H9 (cell line): ENCODE data around the gene AP1B1. TPM values are rescaled to one million over a fixed set of nuclear protein-coding genes. Genes with fewer than 3 reads are reported as not detected.

ENCODE experiments used
- DNase-seq: peaks from one replicate; pipeline ENCODE4 v3.0.0-alpha.2; 2017
- H2AFZ ChIP-seq: one replicate; pipeline ENCODE4 v1.6.1; 2013; ENCODE audit warnings: mild to moderate bottlenecking, low read length, control low read depth, moderate library complexity
- H2AK5ac ChIP-seq: 2 replicates; pipeline ENCODE4 v1.6.1; 2013; ENCODE audit warnings: low read length, control low read depth, mixed read lengths; ENCODE audit not compliant: insufficient read length
- H2BK120ac ChIP-seq: one replicate; pipeline ENCODE4 v1.6.1; 2013; ENCODE audit warnings: low read depth, mild to moderate bottlenecking, low read length, control low read depth, inconsistent platforms; ENCODE audit not compliant: poor library complexity, severe bottlenecking
- H2BK12ac ChIP-seq: 2 replicates; pipeline ENCODE4 v1.6.1; 2013; ENCODE audit warnings: low read length, control low read depth, mixed read lengths, low read depth; ENCODE audit not compliant: insufficient read length
- H2BK15ac ChIP-seq: 2 replicates; pipeline ENCODE4 v1.6.1; 2013; ENCODE audit warnings: low read depth, low read length, control low read depth
- H2BK20ac ChIP-seq: one replicate; pipeline ENCODE4 v1.6.1; 2013; ENCODE audit warnings: low read depth, mild to moderate bottlenecking, low read length, control low read depth, inconsistent platforms; ENCODE audit not compliant: poor library complexity, severe bottlenecking
- H2BK5ac ChIP-seq: 2 replicates; pipeline ENCODE4 v1.6.1; 2013; ENCODE audit warnings: low read length, control low read depth, mixed read lengths; ENCODE audit not compliant: insufficient read length
- H3K14ac ChIP-seq: 2 replicates; pipeline ENCODE4 v1.6.1; 2013; ENCODE audit warnings: low read length, control low read depth; ENCODE audit not compliant: insufficient read depth
- H3K18ac ChIP-seq: 2 replicates; pipeline ENCODE4 v1.6.1; 2013; ENCODE audit warnings: low read depth, mild to moderate bottlenecking, mixed read lengths, low read length, control low read depth; ENCODE audit not compliant: insufficient read length
- H3K23ac ChIP-seq: 2 replicates; pipeline ENCODE4 v1.6.1; 2013; ENCODE audit warnings: low read length, control low read depth, mixed read lengths, low read depth; ENCODE audit not compliant: insufficient read length
- H3K23me2 ChIP-seq: 2 replicates; pipeline ENCODE4 v1.6.1; 2013; ENCODE audit warnings: low read depth, mild to moderate bottlenecking, mixed read lengths, low read length, control low read depth; ENCODE audit not compliant: insufficient read length, poor library complexity, severe bottlenecking
- H3K27ac ChIP-seq: 2 replicates; pipeline ENCODE4 v1.5.1; 2013; ENCODE audit warnings: low read length, control low read depth, mixed read lengths, low read depth; ENCODE audit not compliant: insufficient read length
- H3K27me3 ChIP-seq: 2 replicates; pipeline ENCODE4 v1.6.1; 2013; ENCODE audit warnings: low read length, control low read depth, inconsistent platforms; ENCODE audit not compliant: insufficient read depth
- H3K4ac ChIP-seq: 2 replicates; pipeline ENCODE4 v1.6.1; 2013; ENCODE audit warnings: low read depth, mild to moderate bottlenecking, control low read depth, inconsistent platforms, low read length, moderate library complexity
- H3K4me1 ChIP-seq: 2 replicates; pipeline ENCODE4 v1.6.1; 2013; ENCODE audit warnings: low read length, control low read depth, inconsistent platforms; ENCODE audit not compliant: insufficient read depth
- H3K4me2 ChIP-seq: 2 replicates; pipeline ENCODE4 v1.6.1; 2013; ENCODE audit warnings: low read length, control low read depth, mixed read lengths; ENCODE audit not compliant: insufficient read length, insufficient read depth
- H3K56ac ChIP-seq: 2 replicates; pipeline ENCODE4 v1.6.1; 2013; ENCODE audit warnings: low read depth, mild to moderate bottlenecking, mixed read lengths, low read length, control low read depth; ENCODE audit not compliant: insufficient read length
- H3K79me1 ChIP-seq: 2 replicates; pipeline ENCODE4 v1.6.1; 2013; ENCODE audit warnings: low read depth, mild to moderate bottlenecking, moderate library complexity, low read length, control low read depth, inconsistent platforms; ENCODE audit not compliant: insufficient read depth, poor library complexity, severe bottlenecking
- H3K79me2 ChIP-seq: 2 replicates; pipeline ENCODE4 v1.6.1; 2013; ENCODE audit warnings: low read length, control low read depth, inconsistent platforms; ENCODE audit not compliant: insufficient read depth
- H3K9ac ChIP-seq: 2 replicates; pipeline ENCODE4 v1.6.1; 2013; ENCODE audit warnings: low read length, control low read depth, mixed read lengths; ENCODE audit not compliant: insufficient read length; ENCODE audit errors: extremely low read depth
- H3K9me3 ChIP-seq: one replicate; pipeline ENCODE4 v1.6.1; 2013; ENCODE audit warnings: low read depth, low read length, inconsistent platforms; ENCODE audit not compliant: control insufficient read depth
- H3T11ph ChIP-seq: one replicate; pipeline ENCODE4 v1.6.1; 2013; ENCODE audit warnings: mild to moderate bottlenecking, low read length, control low read depth, inconsistent platforms
- H4K20me1 ChIP-seq: one replicate; pipeline ENCODE4 v1.6.1; 2013; ENCODE audit not compliant: control insufficient read depth, insufficient read length, insufficient read depth
- H4K5ac ChIP-seq: 2 replicates; pipeline ENCODE4 v1.6.1; 2013; ENCODE audit warnings: low read depth, mild to moderate bottlenecking, mixed read lengths, low read length, control low read depth; ENCODE audit not compliant: insufficient read length
- H4K8ac ChIP-seq: replicated peaks from 2 replicates; pipeline ENCODE4 v1.6.1; 2013; ENCODE audit warnings: low read length, control low read depth, mixed read lengths, low read depth; ENCODE audit not compliant: insufficient read length
- H4K91ac ChIP-seq: 2 replicates; pipeline ENCODE4 v1.6.1; 2013; ENCODE audit warnings: low read depth, mild to moderate bottlenecking, moderate library complexity, mixed read lengths, low read length, control low read depth; ENCODE audit not compliant: insufficient read length
- H3K27ac Mint-ChIP-seq, 3 experiments: 2 replicates in 2 of 3; 3 replicates in 1 of 3; pipeline ENCODE4 v1.8.0; 2020 to 2021; ENCODE audit warnings: mixed read lengths in 3 of 3, mild to moderate bottlenecking in 1 of 3, moderate library complexity in 1 of 3
- H3K27me3 Mint-ChIP-seq: 2 replicates; pipeline ENCODE4 v1.8.0; 2021; ENCODE audit warnings: low read depth, mild to moderate bottlenecking, moderate library complexity, mixed read lengths
- H3K36me3 Mint-ChIP-seq, 3 experiments: 2 replicates in 2 of 3; 3 replicates in 1 of 3; pipeline ENCODE4 v1.8.0; 2020 to 2021; ENCODE audit warnings: low read depth in 3 of 3, mixed read lengths in 3 of 3; ENCODE audit not compliant: insufficient read depth in 1 of 3
- H3K4me1 Mint-ChIP-seq, 2 experiments: 2 replicates each; pipeline ENCODE4 v1.8.0; 2020; ENCODE audit warnings: mixed read lengths in 2 of 2
- H3K4me3 Mint-ChIP-seq, 2 experiments: 2 replicates in 1 of 2; 3 replicates in 1 of 2; pipeline ENCODE4 v1.8.0; 2020 to 2021; ENCODE audit warnings: mild to moderate bottlenecking in 2 of 2, mixed read lengths in 2 of 2, moderate library complexity in 1 of 2
- H3K9me3 Mint-ChIP-seq, 2 experiments: 2 replicates in 1 of 2; 3 replicates in 1 of 2; pipeline ENCODE4 v1.8.0; 2020; ENCODE audit warnings: mild to moderate bottlenecking in 2 of 2, mixed read lengths in 2 of 2, moderate library complexity in 1 of 2
- CTCF ChIP-seq: fragments of 200-600 bp; sonication (generic); conservative IDR thresholded peaks from 3 replicates; pipeline ENCODE4 v1.8.0; 2021; ENCODE audit warnings: antibody characterized with exemption, mild to moderate bottlenecking
- total RNA-seq: library from RNA; stranded (reverse); gene quantifications from 2 replicates; pipeline ENCODE4 v1.2.1, GENCODE V29; 2021

AP1B1 gene
- total RNA-seq, 1 experiment from 2014 or later: 64.0 TPM

- Histone ChIP-seq H3K56ac (no peak overlapping the region), H4K5ac (no peak overlapping the region), H2BK5ac (no peak overlapping the region), H3K14ac (no peak overlapping the region), H4K20me1 (no peaks in the 10 kb centered on the region), H2BK15ac (no peak overlapping the region), H2BK12ac (no peak overlapping the region), H3K79me2 (no peaks in the 10 kb centered on the region), H2BK20ac (no peak overlapping the region), H3K23me2 (no peaks in the 10 kb centered on the region), H2AFZ (no peak overlapping the region), H3K27ac (no peak overlapping the region), H3K9ac (no peak overlapping the region), H3K9me3 (no peaks in the 10 kb centered on the region), H3K4me2 (no peak overlapping the region), H3K27me3 (no peaks in the 10 kb centered on the region), H3K18ac (no peak overlapping the region), H2AK5ac (no peak overlapping the region), H3K4me1 (no peaks in the 10 kb centered on the region), H3K79me1 (no peaks in the 10 kb centered on the region), H2BK120ac (no peak overlapping the region), H3K4ac (no peak overlapping the region), H3K23ac (no peak overlapping the region), H4K91ac (no peak overlapping the region), H4K8ac (no peak overlapping the region), H3T11ph (no peak overlapping the region)
- H3K9me3 Mint-ChIP-seq: no peaks in the 10 kb centered on the region
- H3K36me3 Mint-ChIP-seq: peaks cover 69 to 99% (median 96%) of the 10 kb centered on the region in 3 experiments
- H3K27ac Mint-ChIP-seq: no peak overlapping the region
- no peak for TF ChIP-seq CTCF
- H3K4me3 Mint-ChIP-seq: no peak overlapping the region
- no peaks in the 10 kb centered on the region for H3K27me3 Mint-ChIP-seq
- no peak for DNase-seq
- H3K4me1 Mint-ChIP-seq: peaks cover 0 to 7% of the 10 kb centered on the region in 2 experiments; a peak in 1 of 4 replicates
Observed at GRCh38 chr22:29292379-29292778, 96.0 kb downstream of the AP1B1 start.
